ENCODE measurements around the gene OMP.
"Not testable (repeated sequence)": the region's sequence is repeated elsewhere in the genome, so short reads cannot be mapped to it uniquely, and the experiment has no call there.

The OMP gene, protein sequence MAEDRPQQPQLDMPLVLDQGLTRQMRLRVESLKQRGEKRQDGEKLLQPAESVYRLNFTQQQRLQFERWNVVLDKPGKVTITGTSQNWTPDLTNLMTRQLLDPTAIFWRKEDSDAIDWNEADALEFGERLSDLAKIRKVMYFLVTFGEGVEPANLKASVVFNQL

DNA sequence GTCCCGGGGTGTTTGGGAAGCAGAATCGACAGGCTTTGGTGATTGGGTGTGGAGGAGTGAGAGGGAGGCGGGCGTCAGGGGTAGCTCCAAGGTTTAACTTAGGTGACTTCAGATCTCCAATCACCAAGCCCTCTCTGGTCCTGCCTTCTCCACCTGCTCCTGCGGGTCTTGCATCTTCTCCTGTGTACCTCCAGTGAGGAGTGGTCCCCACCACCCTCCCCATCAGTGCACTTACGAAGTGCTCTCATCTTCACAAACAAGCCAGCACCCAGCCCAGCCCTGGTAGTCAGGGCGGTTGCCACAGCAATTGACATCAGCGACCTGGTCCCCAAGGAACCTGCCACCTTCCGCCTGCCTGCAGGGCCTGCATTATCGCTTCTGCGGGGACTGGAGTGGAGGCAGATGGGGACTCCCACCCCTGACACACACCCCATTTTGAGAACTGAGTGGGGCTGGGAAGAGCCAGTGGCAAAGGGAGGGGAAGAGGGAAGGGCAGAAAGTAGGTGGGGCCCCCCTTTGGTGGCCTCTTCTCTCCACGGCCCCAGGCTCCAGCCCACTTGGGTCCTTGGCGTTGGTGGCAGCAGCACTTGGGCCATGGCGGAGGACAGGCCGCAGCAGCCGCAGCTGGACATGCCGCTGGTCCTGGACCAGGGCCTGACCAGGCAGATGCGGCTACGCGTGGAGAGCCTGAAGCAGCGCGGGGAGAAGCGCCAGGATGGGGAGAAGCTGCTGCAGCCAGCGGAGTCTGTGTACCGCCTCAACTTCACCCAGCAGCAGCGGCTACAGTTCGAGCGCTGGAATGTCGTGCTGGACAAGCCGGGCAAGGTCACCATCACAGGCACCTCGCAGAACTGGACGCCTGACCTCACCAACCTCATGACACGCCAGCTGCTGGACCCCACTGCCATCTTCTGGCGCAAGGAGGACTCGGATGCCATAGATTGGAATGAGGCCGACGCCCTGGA, at the start of gene OMP:
OMP (plus strand) TSS at position 595 of the 965 bp plus-strand sequence; CDS start at position 595, 0 bp downstream.
- ATAC-seq: no peak

- ATAC-seq: no peak
Measured at GRCh38 chr11:77053217-77054015, 49.2 kb upstream of the OMP start.

- no peak for ATAC-seq
Measured at GRCh38 chr11:77054084-77054483, 48.6 kb upstream of the OMP start.

DNA sequence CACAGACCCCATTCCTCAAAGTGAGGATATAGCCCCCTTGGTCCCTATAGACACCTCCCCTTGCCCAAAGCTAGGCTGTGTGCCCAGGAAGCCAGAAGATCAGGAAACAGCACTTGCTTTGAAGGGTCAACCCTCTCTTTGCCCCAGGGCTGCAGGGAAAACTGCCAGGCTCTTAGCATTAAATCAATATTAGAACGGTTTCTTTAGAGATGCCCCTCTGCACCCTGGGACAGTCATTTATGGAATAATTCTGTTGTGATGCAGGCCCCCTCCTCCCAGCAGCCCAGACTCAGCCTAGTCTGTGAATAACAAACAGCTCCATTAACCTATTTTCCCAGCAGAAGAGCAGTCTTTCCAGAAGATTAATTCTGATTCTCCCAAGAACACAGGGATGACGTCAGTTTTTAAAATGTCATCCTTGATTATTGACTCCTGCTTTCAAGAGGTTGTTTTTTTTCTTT, 47.5 kb upstream of the OMP start:
- no peak for ATAC-seq

DNA sequence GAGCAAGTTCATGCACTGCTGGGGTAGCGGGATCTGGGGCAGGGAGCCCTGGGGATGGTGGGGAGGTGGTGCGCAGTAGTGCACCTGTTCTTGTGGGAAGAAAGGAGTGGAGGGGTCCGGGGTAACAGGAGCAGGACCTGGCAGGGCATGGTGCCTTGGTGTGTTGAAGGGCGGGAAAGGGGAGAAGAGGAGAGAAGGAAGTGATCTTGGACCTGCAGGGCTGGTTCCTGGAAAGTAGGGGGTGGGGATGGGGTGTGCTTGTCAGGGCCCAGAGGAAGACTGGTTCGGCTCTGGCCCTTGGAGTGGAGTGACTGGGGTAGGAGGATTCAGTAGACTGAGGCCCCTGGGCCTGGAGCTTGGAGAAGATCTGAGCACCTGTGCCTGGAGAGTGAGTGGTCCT, 46.7 kb upstream of the OMP start:
- no peak for ATAC-seq

- ATAC-seq: no peak
Measured at GRCh38 chr11:77056814-77057402, 45.7 kb upstream of the OMP start.

- ATAC-seq: no peak
Measured at GRCh38 chr11:77057938-77058474, 44.6 kb upstream of the OMP start.

GRCh38 chr11:77058900-77059299, 43.7 kb upstream of the OMP start:
- ATAC-seq: no peak

DNA sequence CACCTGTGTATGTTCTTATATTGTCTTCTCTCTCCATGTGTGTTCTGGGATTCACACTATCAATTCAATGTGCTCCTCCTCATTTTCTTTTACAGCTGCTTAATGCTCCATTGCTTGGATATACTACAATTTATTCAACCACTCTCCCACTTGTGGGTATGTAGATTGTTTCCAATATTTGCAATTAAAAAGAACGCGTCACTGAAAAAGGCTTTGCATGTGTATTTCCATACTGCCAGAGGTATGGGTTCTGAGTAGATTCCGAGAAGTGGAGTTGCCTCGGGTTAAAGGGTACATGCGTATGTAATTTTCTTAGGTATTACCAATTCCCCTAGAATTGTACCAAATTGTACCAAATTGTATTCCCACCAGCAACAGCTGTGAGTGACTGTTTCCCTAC, 42.8 kb upstream of the OMP start:
- ATAC-seq: no peak

DNA sequence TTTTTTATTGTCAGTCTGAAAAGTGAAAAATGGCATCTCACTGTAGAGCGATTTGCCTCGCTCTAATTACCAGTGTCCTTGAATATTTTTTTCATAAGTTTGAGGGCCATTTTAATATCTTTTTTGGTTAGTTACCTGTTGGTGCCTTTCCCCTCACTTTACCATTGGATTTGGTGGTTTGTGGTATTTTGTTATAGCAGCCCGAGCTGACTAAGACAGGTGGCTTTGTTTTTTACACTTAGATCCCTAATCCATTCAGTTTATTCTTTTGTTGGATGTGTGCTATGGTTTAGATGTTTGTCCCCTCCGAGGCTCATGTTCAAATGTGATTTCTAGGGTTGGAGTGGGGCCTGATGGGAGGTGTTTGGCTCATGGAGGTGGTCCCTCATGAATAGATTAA, 42.4 kb upstream of the OMP start:
- ATAC-seq: no peak

DNA sequence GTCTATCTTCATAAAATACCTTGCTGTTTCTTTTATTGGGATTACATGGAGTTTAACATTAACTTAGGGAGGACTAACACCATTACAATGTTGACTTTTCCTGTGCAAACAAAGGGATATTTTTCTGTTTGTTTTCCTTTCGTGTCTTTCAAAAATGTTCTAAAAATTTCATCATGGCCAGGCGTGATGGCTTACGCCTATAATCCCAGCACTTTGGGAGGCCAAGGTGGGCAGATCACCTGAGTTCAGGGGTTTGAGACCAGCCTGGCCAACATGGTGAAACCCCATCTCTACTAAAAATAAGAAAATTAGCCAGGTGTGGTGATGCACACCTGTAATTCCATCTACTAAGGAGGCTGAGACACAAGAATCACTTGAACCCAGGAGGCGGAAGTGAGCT, 41.4 kb upstream of the OMP start:
- ATAC-seq: not testable (repeated sequence)

- no peak for ATAC-seq
Measured at GRCh38 chr11:77062924-77063323, 39.7 kb upstream of the OMP start.

DNA sequence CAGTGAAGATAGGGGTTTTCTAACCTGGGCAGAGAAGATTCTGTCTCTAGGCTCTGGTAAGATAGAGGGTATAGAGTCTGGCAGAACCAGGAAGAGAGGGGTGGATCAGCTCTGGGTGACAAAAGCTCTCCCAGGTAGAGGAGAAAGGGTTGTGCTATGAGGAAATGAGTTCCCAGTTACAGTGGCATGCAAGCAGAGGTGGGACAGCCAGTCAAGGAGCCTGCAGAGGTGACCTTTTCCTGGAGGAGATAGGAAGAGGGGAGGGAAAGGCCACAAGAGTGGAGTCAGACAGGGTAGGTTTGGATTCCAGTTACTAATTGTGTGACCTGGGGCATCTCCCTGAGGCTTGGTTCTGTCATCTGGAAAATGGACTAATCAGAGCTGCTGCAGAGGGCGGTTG, 39.2 kb upstream of the OMP start:
- no peak for ATAC-seq

GRCh38 chr11:77063861-77064260, 38.8 kb upstream of the OMP start:
- no peak for ATAC-seq

- ATAC-seq: no peak
Measured at GRCh38 chr11:77064648-77065217, 37.9 kb upstream of the OMP start.

- no peak for ATAC-seq
Measured at GRCh38 chr11:77065878-77066228, 36.8 kb upstream of the OMP start.

DNA sequence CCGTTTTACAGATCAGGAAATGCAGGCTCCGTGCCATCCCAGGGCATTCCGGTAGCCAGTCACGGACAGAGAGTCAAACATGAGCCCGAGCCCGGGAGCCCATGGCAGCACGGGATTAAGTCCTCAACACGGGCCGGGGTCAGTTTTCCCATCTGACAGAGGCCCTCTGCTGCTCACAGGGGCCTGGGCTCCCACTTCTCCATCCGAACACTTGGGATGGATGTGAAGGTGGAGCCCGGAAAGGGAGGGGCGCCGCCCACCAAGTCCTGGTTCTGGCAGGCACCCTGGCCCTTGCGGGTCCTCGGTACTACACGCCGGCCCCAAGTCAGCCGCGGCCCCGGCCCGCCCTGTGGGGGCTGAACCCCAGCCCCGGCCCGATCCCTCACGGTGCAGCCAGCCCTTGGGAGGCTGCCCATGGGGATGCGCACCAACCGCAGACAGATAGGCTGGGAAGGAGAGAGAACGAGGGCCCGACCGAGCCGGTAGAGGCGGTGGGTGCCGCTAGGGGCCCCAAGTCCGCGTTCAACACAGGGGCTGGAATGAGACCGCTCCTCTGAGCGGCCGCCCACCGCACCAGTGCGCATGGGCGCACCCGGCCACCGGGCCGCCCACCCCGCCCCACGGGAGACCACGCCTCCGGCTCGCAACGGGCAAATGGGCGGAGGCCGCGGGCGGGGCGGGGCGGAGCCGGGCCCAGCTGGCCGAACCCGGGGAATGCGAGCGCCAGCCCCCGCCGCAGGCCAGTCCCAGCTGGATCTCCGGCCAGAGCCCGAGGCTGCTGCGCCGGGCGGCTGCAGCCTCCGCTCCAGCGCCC, 36.2 kb upstream of the OMP start, which contains the start of gene CAPN5:
CAPN5 (plus strand) TSS at position 743 of the 814 bp plus-strand sequence. CDS start 17,916 bp downstream, outside the sequence.
- peak; percentile 91 for ATAC-seq

- ATAC-seq: no peak
Measured at GRCh38 chr11:77067861-77068443, 34.7 kb upstream of the OMP start.

DNA sequence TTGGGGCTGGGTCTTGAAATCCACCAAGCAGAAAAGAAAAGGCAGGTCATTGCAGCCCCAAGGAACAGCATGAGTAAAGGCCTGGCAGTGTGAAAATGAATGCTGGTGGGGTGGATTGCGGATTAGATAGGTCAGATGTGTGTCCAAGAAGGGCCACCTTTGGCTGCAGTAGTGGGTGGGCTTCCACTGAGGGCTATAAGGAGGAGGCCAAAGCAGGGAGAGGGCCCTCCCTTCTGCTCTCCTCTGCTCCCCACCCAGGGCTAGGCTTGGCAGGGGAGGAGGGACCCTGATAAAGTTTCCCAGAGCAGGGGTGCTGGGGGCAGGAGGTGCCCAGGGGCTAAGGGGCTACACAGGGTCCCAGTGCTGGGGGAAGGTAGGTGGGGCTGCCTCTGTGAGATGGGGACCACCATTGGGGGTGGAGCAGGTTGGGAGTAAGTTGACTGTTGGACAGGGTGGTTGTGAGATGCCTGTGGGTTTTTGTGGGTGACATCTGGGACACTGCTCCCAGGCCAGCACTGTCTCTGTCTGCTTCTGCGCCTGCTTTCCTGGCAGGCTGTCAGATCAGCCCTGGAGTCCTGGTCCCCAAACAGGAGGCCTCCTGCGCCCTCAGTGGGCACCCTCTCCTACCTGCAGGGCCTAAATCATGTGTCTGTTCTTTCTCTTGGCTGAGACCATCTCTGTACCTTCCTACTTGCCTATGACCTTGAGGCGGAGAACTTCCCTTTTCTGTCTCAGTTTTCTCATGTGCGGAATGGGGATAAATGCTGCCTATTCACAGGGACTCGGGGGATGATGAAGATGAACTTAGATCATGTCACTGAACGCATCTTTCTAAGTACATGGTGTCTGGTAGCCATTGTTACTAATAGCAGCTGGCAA, 33.9 kb upstream of the OMP start:
- ATAC-seq: no peak

Data from activated CD4-positive, CD25-positive, alpha-beta regulatory T cell treated with anti-CD3 and anti-CD28 coated beads, Interleukin-2, amount 50 U/mL, for 24 hours (primary cell).